A549 (cell line): ENCODE data around the gene LIN7B.

Experiments
- CEBPB ChIP-seq, 2 experiments: fragments of >200 bp in 1 of 2; sonication (Bioruptor Twin) in 1 of 2; formaldehyde crosslinking in 1 of 2; IDR thresholded peaks; 2 replicates each; pipeline ENCODE4 v1.6.1; 2012 to 2016
- EP300 ChIP-seq, 2 experiments: fragments of >200 bp; sonication (Bioruptor Twin); formaldehyde crosslinking; IDR thresholded peaks; 2 replicates in 1 of 2; 3 replicates in 1 of 2; pipeline ENCODE4 v1.6.1; 2016 to 2017
- ESRRA ChIP-seq: fragments of 150-350 bp; IDR thresholded peaks from 2 replicates; pipeline ENCODE4 v1.6.1; 2014; ENCODE audit warnings: mild to moderate bottlenecking, low read length, borderline replicate concordance
- JUN ChIP-seq, 2 experiments: fragments of >200 bp; sonication (Bioruptor Twin); formaldehyde crosslinking; IDR thresholded peaks; 2 replicates in 1 of 2; 3 replicates in 1 of 2; pipeline ENCODE4 v1.6.1; 2016 to 2017
- JUNB ChIP-seq: fragments of >200 bp; sonication (Bioruptor Twin); formaldehyde crosslinking; IDR thresholded peaks from 2 replicates; pipeline ENCODE4 v1.6.1; 2016
- POLR2A ChIP-seq: IDR thresholded peaks from 2 replicates; pipeline ENCODE4 v1.6.1; 2012; ENCODE audit warnings: mild to moderate bottlenecking, low read length
- RAD21 ChIP-seq, 2 experiments: fragments of >200 bp in 1 of 2; sonication (Bioruptor Twin) in 1 of 2; formaldehyde crosslinking in 1 of 2; IDR thresholded peaks in 1 of 2; conservative IDR thresholded peaks in 1 of 2; 2 replicates in 1 of 2; 3 replicates in 1 of 2; pipeline ENCODE4 v1.6.1; 2012 to 2018; ENCODE audit warnings: inconsistent platforms in 1 of 2
- SMC3 ChIP-seq: fragments of >200 bp; sonication (Bioruptor Twin); formaldehyde crosslinking; IDR thresholded peaks from 3 replicates; pipeline ENCODE4 v1.6.1; 2018; ENCODE audit warnings: inconsistent platforms
- ZSCAN20 ChIP-seq: fragments of 250-450 bp; sonication (Bioruptor Pico); IDR thresholded peaks from 2 replicates; pipeline ENCODE4 v1.8.0; 2022; ENCODE audit warnings: mild to moderate bottlenecking, moderate library complexity
- TF ChIP-seq, protein P1 (sequence below): fragments of 200-600 bp; sonication (generic); IDR thresholded peaks from 2 replicates; pipeline ENCODE4 v1.6.1; 2016; ENCODE audit warnings: antibody characterized with exemption, mild to moderate bottlenecking, moderate library complexity
- TF ChIP-seq, protein P2 (sequence below): fragments of >200 bp; sonication (Bioruptor Twin); formaldehyde crosslinking; IDR thresholded peaks from 3 replicates; pipeline ENCODE4 v1.5.1; 2016

DNA sequence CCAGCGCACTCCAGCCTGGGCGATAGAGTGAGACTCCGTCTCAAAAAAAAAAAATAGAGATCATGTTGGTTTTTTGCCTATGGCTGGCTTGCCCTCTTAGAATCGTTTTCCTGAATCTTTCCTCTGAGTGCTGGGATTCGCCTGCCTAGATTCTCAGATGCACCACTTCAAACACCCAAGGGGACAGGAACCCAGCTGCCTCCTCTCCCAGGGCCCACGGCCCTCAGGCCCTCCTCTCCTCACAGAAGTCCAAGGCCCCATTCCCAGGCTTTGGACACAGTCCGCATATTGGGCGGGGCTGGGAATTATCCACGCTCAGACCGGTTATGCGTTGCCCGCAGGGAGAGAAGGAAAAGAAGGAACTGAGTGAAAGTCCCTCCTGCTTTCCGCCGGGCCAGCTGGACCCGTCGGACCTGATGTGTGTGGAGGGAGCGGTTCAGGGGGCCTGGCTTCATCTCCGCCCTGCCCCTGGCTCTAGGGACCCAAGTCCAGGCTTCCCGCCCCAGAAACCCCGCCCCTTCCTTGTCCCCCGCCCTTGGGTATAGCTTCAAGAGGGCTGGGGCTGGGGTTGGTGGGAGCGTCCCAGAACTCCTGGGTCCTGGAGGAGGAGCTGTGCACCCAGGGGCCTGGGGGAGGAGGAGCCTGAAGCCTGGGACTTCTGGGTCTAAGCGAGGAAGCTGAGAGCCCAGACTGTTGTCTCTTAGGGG is 11.0 kb downstream of the LIN7B start:
- TF ChIP-seq, protein P1, sequence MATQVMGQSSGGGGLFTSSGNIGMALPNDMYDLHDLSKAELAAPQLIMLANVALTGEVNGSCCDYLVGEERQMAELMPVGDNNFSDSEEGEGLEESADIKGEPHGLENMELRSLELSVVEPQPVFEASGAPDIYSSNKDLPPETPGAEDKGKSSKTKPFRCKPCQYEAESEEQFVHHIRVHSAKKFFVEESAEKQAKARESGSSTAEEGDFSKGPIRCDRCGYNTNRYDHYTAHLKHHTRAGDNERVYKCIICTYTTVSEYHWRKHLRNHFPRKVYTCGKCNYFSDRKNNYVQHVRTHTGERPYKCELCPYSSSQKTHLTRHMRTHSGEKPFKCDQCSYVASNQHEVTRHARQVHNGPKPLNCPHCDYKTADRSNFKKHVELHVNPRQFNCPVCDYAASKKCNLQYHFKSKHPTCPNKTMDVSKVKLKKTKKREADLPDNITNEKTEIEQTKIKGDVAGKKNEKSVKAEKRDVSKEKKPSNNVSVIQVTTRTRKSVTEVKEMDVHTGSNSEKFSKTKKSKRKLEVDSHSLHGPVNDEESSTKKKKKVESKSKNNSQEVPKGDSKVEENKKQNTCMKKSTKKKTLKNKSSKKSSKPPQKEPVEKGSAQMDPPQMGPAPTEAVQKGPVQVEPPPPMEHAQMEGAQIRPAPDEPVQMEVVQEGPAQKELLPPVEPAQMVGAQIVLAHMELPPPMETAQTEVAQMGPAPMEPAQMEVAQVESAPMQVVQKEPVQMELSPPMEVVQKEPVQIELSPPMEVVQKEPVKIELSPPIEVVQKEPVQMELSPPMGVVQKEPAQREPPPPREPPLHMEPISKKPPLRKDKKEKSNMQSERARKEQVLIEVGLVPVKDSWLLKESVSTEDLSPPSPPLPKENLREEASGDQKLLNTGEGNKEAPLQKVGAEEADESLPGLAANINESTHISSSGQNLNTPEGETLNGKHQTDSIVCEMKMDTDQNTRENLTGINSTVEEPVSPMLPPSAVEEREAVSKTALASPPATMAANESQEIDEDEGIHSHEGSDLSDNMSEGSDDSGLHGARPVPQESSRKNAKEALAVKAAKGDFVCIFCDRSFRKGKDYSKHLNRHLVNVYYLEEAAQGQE = no peak
- TF ChIP-seq POLR2A (no peak), ESRRA (no peak), JUN (IDR thresholded peaks at IDR 0.05) (no peak), RAD21 (conservative IDR thresholded peaks at IDR 0.05 in 1 of 2, IDR thresholded peaks at IDR 0.05 in 1 of 2) (no peak), SMC3 (no peak), ZSCAN20 (CRISPR knock-in tag) (no peak), CEBPB (IDR thresholded peaks at IDR 0.05) (no peak), JUNB (no peak), EP300 (IDR thresholded peaks at IDR 0.05) (no peak)
- TF ChIP-seq, protein P2, sequence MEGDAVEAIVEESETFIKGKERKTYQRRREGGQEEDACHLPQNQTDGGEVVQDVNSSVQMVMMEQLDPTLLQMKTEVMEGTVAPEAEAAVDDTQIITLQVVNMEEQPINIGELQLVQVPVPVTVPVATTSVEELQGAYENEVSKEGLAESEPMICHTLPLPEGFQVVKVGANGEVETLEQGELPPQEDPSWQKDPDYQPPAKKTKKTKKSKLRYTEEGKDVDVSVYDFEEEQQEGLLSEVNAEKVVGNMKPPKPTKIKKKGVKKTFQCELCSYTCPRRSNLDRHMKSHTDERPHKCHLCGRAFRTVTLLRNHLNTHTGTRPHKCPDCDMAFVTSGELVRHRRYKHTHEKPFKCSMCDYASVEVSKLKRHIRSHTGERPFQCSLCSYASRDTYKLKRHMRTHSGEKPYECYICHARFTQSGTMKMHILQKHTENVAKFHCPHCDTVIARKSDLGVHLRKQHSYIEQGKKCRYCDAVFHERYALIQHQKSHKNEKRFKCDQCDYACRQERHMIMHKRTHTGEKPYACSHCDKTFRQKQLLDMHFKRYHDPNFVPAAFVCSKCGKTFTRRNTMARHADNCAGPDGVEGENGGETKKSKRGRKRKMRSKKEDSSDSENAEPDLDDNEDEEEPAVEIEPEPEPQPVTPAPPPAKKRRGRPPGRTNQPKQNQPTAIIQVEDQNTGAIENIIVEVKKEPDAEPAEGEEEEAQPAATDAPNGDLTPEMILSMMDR = no peak
